Gastroesophageal sphincter (tissue), 4 donors: ENCODE data around the gene NLGN1. TPM values are rescaled to one million over a fixed set of nuclear protein-coding genes. Genes with fewer than 3 reads are reported as not detected.

Experiments
- ATAC-seq: fragments of 150-250 bp; one replicate; pipeline ENCODE4 v1.9.1; 2016; ENCODE audit warnings: mild to moderate bottlenecking, moderate library complexity
- H3K27ac ChIP-seq, 4 donors: fragments of 200-600 bp; sonication (generic) in 3 of 4; 1 replicate in 3 of 4; 2 replicates in 1 of 4; pipeline ENCODE4 v1.5.1; 2016 to 2019
- H3K27me3 ChIP-seq: fragments of 200-600 bp; sonication (generic); one replicate; pipeline ENCODE4 v1.5.1; 2019
- H3K36me3 ChIP-seq, 2 donors: fragments of 200-600 bp; sonication (generic); one replicate each; pipeline ENCODE4 v1.5.1; 2019; ENCODE audit warnings: control low read depth in 1 of 2
- H3K4me1 ChIP-seq, 3 donors: fragments of 200-600 bp; sonication (generic); 1 replicate in 2 of 3; 2 replicates in 1 of 3; pipeline ENCODE4 v1.5.1; 2016 to 2019; ENCODE audit warnings: control low read depth in 2 of 3
- H3K4me3 ChIP-seq, 2 donors: fragments of 200-600 bp; sonication (generic); one replicate each; pipeline ENCODE4 v1.5.1; 2019; ENCODE audit warnings: mild to moderate bottlenecking in 1 of 2, moderate library complexity in 1 of 2
- H3K9me3 ChIP-seq, 3 donors: fragments of 200-600 bp; sonication (generic); one replicate each; pipeline ENCODE4 v1.5.1; 2017 to 2019; ENCODE audit warnings: control low read depth in 2 of 3
- CTCF ChIP-seq, 4 experiments: fragments of 200-600 bp in 2 of 4; fragments of 450-650 bp in 2 of 4; sonication (generic) in 1 of 4; IDR thresholded peaks; one replicate each; pipeline ENCODE4 v1.5.1; 2017 to 2019; ENCODE audit warnings: antibody characterized with exemption in 4 of 4, mild to moderate bottlenecking in 2 of 4, moderate library complexity in 2 of 4
- EP300 ChIP-seq: sonication (generic); formaldehyde crosslinking; IDR thresholded peaks from one replicate; pipeline ENCODE4 v1.6.1; 2017; ENCODE audit warnings: antibody characterized with exemption, mild to moderate bottlenecking
- POLR2A ChIP-seq, 2 donors: fragments of 450-650 bp; IDR thresholded peaks; one replicate each; pipeline ENCODE4 v1.6.1; 2017; ENCODE audit warnings: antibody characterized with exemption in 2 of 2, mild to moderate bottlenecking in 2 of 2, moderate library complexity in 1 of 2
- POLR2AphosphoS5 ChIP-seq: sonication (generic); formaldehyde crosslinking; IDR thresholded peaks from one replicate; pipeline ENCODE4 v1.6.1; 2017; ENCODE audit warnings: antibody characterized with exemption
- WGBS, 2 donors: methylation state at CpG; one replicate each; pipeline ENCODE4 v1.1.5; 2018; ENCODE audit warnings: low coverage in 1 of 2; 5-methylcytosine and 5-hydroxymethylcytosine counted together
- total RNA-seq, 4 donors: library from RNA; depleted of rRNA; stranded (reverse); fragments of >200 nt; gene quantifications; one replicate each; pipeline ENCODE4 v1.1.0, GENCODE V29; 2016

NLGN1 gene
- total RNA-seq, 4 donors from 2014 or later, result 13.4 to 26.4 (median 24.0) TPM

- Histone ChIP-seq H3K27ac (no peak overlapping the region), H3K27me3 (no peaks in the 10 kb centered on the region), H3K4me1 (no peaks in the 10 kb centered on the region), H3K4me3 (no peak overlapping the region), H3K9me3 (no peaks in the 10 kb centered on the region), H3K36me3 (no peaks in the 10 kb centered on the region)
- no peak for ATAC-seq
- TF ChIP-seq EP300 (no peak), POLR2AphosphoS5 (no peak)
- 76 to 93% methylated on average over 2 of the region's 2 CpGs for WGBS, 2 donors
Measured at GRCh38 chr3:173685456-173685855, 287.9 kb downstream of the NLGN1 start.

- H3K27ac ChIP-seq, result no peak overlapping the region
- H3K4me1 ChIP-seq, result no peaks in the 10 kb centered on the region
- no peak overlapping the region for H3K4me3 ChIP-seq
- H3K9me3 ChIP-seq, result no peaks in the 10 kb centered on the region
- H3K27me3 ChIP-seq, result no peaks in the 10 kb centered on the region
- no peaks in the 10 kb centered on the region for H3K36me3 ChIP-seq
- ATAC-seq, result no peak
- 73 to 89% methylated on average over 4 of the region's 4 CpGs for WGBS, 2 donors
- TF ChIP-seq CTCF (IDR thresholded peaks at IDR 0.05), result no peak
- TF ChIP-seq POLR2AphosphoS5, result no peak
- TF ChIP-seq POLR2A (IDR thresholded peaks at IDR 0.05), result no peak
- TF ChIP-seq EP300, result no peak
Measured at GRCh38 chr3:173688216-173688842, 290.8 kb downstream of the NLGN1 start.

- WGBS, 2 donors, result 66 to 71% methylated on average over 7 of the region's 7 CpGs
- TF ChIP-seq EP300, result no peak
- TF ChIP-seq POLR2AphosphoS5, result no peak
- no peak for TF ChIP-seq CTCF (IDR thresholded peaks at IDR 0.05)
- no peak for TF ChIP-seq POLR2A (IDR thresholded peaks at IDR 0.05)
- Histone ChIP-seq H3K4me1 (no peaks in the 10 kb centered on the region), H3K36me3 (no peaks in the 10 kb centered on the region), H3K4me3 (no peak overlapping the region), H3K27ac (no peak overlapping the region), H3K9me3 (no peaks in the 10 kb centered on the region), H3K27me3 (no peaks in the 10 kb centered on the region)
- no peak for ATAC-seq
Measured at GRCh38 chr3:173690542-173691180, 293.1 kb downstream of the NLGN1 start.

GRCh38 chr3:173699353-173699752, 301.8 kb downstream of the NLGN1 start:
- H3K4me1 ChIP-seq, result no peaks in the 10 kb centered on the region
- ATAC-seq, result no peak
- H3K4me3 ChIP-seq, result no peak overlapping the region
- H3K27me3 ChIP-seq, result no peaks in the 10 kb centered on the region
- TF ChIP-seq POLR2A (IDR thresholded peaks at IDR 0.05) (no peak), POLR2AphosphoS5 (no peak), EP300 (no peak), CTCF (IDR thresholded peaks at IDR 0.05) (no peak)
- H3K9me3 ChIP-seq, result peaks cover 0 to 4% (median 0%) of the 10 kb centered on the region in 3 donors
- WGBS, 2 donors, result 79 to 81% methylated on average over 1 of the region's 1 CpG
- H3K27ac ChIP-seq, result no peak overlapping the region
- H3K36me3 ChIP-seq, result no peaks in the 10 kb centered on the region

GRCh38 chr3:173700336-173700735, 302.8 kb downstream of the NLGN1 start:
- Histone ChIP-seq H3K27me3 (no peaks in the 10 kb centered on the region), H3K4me1 (no peaks in the 10 kb centered on the region), H3K36me3 (no peaks in the 10 kb centered on the region), H3K9me3 (peaks cover 0 to 4% (median 0%) of the 10 kb centered on the region in 3 donors), H3K4me3 (no peak overlapping the region), H3K27ac (no peak overlapping the region)
- ATAC-seq, result no peak
- 91 to 92% methylated on average over 1 of the region's 1 CpG for WGBS, 2 donors
- TF ChIP-seq POLR2A (IDR thresholded peaks at IDR 0.05) (no peak), EP300 (no peak), POLR2AphosphoS5 (no peak), CTCF (IDR thresholded peaks at IDR 0.05) (no peak)
